AG09309 (cell line): ENCODE data around the gene ARFGAP1.

Experiments used
- DNase-seq: peaks from one replicate; pipeline ENCODE4 v3.0.0-alpha.2; 2010; ENCODE audit warnings: low read depth
- H3K4me3 ChIP-seq: 2 replicates; pipeline ENCODE4 v1.5.1; 2011; ENCODE audit warnings: mild to moderate bottlenecking, low read depth, low read length, moderate library complexity; ENCODE audit not compliant: control insufficient read depth
- TF ChIP-seq, protein P1 (sequence below): IDR thresholded peaks from 2 replicates; pipeline ENCODE4 v1.5.1; 2011; ENCODE audit warnings: mild to moderate bottlenecking, low read depth, low read length, inconsistent platforms; ENCODE audit not compliant: insufficient read depth, control insufficient read depth; ENCODE audit errors: missing control alignments

ARFGAP1 gene

DNA sequence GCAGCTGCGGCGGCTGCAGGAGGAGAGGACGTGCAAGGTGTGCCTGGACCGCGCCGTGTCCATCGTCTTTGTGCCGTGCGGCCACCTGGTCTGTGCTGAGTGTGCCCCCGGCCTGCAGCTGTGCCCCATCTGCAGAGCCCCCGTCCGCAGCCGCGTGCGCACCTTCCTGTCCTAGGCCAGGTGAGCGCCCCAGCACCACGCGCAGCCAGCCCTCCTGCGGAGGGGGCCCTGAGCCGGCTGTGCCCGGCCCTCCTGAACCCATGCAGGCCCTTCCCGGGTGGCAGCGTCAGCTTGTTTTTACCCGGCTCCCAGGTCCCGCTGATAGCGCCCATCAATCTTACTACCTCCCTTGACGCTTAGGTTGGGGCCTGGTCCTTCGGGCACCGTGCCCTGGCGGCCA is 33.2 kb upstream of the ARFGAP1 start:
- TF ChIP-seq, protein P1, sequence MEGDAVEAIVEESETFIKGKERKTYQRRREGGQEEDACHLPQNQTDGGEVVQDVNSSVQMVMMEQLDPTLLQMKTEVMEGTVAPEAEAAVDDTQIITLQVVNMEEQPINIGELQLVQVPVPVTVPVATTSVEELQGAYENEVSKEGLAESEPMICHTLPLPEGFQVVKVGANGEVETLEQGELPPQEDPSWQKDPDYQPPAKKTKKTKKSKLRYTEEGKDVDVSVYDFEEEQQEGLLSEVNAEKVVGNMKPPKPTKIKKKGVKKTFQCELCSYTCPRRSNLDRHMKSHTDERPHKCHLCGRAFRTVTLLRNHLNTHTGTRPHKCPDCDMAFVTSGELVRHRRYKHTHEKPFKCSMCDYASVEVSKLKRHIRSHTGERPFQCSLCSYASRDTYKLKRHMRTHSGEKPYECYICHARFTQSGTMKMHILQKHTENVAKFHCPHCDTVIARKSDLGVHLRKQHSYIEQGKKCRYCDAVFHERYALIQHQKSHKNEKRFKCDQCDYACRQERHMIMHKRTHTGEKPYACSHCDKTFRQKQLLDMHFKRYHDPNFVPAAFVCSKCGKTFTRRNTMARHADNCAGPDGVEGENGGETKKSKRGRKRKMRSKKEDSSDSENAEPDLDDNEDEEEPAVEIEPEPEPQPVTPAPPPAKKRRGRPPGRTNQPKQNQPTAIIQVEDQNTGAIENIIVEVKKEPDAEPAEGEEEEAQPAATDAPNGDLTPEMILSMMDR = no peak
- no peak for DNase-seq
- no peak overlapping the region for H3K4me3 ChIP-seq

DNA sequence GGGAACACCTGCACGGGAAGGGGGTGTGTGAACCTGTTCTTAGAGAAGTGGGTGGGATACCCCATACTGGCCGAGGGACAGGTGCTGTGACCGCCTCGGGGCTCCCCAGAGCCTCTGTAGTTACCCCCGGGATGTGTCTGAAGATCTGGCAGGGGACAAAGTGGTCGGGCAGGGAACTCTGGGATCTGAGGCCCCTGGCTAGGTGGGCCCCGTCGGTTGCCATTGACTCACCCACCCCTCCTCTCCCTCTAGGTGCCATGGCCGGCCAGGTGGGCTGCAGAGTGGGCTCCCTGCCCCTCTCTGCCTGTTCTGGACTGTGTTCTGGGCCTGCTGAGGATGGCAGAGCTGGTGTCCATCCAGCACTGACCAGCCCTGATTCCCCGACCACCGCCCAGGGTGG is 32.6 kb upstream of the ARFGAP1 start:
- H3K4me3 ChIP-seq = no peak overlapping the region
- no peak for DNase-seq
- TF ChIP-seq, protein P1 = no peak

DNA sequence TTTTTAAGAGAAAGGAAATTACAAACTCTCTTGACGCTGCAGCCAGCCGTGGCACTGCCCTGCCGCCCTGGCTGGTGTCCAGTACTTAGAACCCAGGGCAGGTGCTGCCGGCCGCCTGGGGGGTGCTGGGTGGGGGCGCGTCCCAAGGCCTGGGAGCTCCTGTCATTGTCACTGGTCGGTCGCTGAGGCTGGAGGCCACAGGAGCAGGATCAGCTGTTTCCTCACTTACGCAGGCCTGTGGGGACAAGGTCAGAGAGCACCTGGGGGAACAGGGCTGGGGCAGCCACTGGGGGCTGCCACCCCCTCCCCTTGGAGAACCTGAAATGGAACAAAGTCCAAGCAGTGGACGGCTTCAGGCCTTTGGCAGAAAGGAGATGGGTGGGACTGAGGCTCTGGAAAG is 31.3 kb upstream of the ARFGAP1 start:
- no peak overlapping the region for H3K4me3 ChIP-seq
- DNase-seq = no peak
- TF ChIP-seq, protein P1 = no peak

DNA sequence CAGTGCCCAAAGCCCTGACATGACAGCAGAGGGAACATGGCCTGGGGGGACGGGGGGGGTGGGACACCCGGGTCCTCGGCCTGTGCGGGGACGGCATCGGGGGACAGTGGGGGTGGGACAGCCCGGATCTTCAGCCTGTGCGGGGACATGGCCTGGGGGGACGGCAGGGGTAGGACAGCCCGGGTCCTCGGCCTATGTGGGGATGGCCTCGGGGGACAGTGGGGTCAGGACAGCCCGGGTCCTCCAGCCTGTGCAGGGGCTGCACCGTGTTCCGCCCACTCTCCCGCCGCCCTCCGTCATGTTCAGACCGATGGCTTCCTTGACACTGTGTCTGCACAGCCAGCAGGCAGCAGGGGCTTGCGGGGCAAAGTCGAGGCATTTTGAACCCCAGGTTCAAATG is 29.9 kb upstream of the ARFGAP1 start:
- H3K4me3 ChIP-seq = no peak overlapping the region
- TF ChIP-seq, protein P1 = no peak
- DNase-seq = no peak

DNA sequence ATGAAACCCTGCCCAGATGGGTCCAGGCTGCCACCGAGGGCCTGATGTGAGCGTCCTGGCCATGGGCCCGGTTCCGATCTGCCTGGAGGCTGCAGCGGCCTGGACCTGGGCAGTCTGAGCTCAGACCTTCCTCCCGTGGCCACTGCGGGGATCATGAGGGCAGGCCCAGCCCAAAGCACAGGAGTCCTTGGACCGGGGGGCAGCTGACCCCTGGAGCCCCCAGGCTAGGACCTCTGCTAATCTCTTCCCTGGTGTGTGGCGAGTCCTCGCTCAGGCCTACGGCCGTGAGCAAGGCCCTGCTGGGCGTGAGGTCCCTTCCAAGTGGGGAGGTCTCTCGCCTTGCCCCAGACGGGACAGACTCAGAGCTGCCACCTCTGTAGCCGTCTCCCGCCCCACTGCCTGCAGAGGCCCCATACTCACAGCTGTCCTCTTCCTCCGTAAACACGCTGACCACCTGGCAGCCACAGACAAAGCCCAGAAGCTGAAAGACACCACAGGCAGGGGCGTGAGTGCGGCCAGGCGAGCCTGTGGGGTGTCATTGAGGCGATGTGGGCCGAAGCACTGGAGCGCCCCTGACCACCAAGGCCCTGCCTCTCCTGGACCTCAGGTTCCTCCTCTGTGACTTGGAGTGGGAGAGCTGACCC is 28.9 kb upstream of the ARFGAP1 start:
- H3K4me3 ChIP-seq = no peak overlapping the region
- TF ChIP-seq, protein P1 = no peak
- no peak for DNase-seq

DNA sequence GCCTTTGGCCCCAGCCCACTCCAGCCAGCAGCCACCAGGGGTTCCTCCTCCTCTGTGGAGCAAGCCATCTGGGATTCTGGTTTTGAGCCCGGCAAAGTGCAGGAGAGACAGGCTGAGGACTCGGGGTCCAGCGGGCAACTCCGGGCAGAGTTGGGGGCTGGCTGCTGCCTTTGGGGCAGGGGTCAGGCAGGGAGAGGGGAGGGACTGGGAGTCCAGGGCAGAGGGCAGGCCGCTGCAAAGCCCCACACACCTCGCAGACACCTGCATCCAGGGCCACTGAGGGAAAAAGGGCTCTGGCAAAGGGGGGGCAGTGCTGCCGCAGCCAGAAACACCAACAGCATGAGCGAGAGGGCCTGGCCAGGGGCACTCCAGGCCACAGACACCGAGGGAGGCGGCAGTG is 28.1 kb upstream of the ARFGAP1 start:
- no peak for DNase-seq
- H3K4me3 ChIP-seq = no peak overlapping the region
- TF ChIP-seq, protein P1 = no peak

DNA sequence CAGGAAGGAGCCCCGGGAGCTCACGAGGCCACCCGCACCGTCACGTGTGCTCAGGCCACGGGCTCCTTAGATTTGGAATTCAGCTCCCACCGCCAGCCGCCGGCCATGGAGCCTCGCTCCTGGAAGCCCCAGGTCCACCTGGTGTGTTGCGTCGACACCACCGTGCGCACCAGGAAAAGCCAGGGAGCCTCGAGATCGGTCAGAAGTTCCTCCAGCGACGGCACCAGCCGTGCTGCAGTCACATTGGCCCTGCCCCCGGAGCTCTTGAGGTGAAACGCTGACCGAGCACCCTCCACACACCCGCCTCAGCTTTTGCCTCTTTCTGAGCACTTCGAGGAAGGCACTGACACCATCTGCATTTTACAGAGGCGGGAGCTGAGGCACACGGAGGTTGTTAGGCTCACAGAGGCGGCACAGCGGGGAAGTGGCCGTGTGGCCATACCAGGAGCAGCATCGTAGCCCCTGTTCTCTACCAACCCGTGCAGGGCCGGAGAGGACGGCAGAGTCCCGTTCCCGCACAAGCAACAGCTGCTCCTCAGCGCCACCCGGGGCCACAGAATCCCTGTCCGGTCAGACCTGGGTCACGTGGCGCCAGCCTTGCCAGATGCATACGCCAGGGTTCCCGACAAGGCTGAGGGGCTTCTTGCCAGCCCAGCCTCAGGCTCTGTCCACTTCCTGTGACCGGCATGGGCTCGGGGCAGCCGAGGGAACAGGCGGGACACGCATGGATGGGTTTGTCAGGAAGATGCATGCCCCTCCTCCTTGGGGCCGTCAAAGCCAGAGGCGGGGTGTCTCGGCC is 25.9 kb upstream of the ARFGAP1 start:
- TF ChIP-seq, protein P1 = no peak
- DNase-seq = no peak
- no peak overlapping the region for H3K4me3 ChIP-seq
